Limb (tissue), 2 donors: ENCODE results near the gene EFNA2.
"Not testable (repeated sequence)": the region's sequence is repeated elsewhere in the genome, so short reads cannot be mapped to it uniquely, and the experiment has no call there.

Experiments used
- DNase-seq, 2 donors: peaks; one replicate each; pipeline ENCODE4 v3.0.0-alpha.2; 2016; ENCODE audit errors: extremely low spot score in 2 of 2

EFNA2 gene

GRCh38 chr19:1295169-1296012, 9.7 kb downstream of the EFNA2 start:
- peak in 1 of 2 donors; percentile 76 for DNase-seq

- no peak for DNase-seq
Measured at GRCh38 chr19:1296078-1296477, 10.4 kb downstream of the EFNA2 start.

DNA sequence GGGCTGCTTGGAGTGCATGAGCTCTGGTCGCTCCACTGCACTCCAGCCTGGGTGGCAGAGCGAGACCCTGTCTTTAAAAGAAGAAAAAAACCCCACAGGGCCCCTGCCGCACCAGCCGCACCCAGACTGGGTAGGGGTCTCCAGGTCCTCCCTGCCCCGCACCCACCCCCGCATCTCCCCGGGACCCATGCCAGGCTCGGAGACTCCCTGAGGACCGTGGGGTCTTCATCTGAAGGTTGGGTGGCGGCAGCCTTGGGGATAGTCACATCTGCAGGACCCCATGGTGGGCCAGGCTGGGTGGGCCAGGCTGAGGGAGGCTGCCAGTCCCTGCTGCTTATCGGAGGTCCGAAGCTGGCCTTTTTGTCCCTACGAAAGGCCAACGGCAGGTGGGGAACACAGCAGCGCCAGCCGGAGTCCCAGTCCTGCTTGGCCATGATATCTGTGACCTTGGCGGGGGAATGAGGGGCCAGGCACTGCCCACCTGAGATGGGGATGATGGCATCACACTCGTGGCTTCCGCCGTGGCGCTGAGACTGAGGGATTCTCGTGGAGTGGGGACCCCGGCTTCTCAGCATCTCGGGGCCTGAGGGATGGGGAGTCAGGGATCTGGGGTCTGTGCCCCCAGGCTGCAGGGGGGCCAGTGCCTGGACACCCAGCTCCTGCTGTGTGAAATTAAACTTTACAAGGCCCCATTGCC, 11.1 kb downstream of the EFNA2 start:
- no peak for DNase-seq

GRCh38 chr19:1298235-1298634, 12.6 kb downstream of the EFNA2 start:
- no peak for DNase-seq

- no peak for DNase-seq
Measured at GRCh38 chr19:1299801-1300200, 14.1 kb downstream of the EFNA2 start.

DNA sequence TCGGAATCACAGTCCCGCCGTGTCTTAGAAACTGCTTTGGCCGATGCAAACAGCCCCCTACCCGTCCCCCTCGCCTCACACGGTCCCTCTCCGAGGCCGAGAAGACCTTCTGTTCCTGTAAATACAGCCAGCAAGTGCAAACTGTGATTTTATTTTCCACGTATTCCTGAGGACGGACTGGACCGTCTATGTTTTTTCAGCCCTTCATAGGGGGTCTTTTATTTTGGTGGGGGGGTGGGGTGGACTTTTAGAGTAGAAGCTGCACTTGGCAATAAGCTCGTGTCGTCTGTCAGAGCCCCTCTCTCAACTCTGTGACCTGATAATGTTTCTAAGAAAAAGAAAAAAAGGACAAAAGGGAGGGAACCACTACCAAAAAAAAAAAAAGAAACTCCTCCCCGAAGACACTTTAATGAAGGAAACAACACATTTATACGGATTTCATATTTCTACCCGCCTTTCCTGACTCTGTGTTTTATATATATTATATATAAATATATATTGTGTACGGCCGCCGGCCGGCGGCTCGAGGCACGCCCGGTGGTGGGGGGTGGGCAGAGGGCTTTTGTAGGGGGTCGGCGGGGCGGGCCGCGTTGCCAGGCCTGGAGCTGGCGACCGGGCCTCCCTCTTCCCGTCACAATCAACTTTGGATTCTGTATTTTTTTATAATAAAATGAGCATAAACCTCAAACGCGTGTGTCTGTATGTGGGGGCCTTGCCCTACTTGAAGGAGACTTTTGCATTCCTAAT, 15.2 kb downstream of the EFNA2 start:
- DNase-seq = no peak

- peak in 1 of 2 donors; percentile 52 for DNase-seq
Measured at GRCh38 chr19:1302533-1303239, 17.0 kb downstream of the EFNA2 start.

DNA sequence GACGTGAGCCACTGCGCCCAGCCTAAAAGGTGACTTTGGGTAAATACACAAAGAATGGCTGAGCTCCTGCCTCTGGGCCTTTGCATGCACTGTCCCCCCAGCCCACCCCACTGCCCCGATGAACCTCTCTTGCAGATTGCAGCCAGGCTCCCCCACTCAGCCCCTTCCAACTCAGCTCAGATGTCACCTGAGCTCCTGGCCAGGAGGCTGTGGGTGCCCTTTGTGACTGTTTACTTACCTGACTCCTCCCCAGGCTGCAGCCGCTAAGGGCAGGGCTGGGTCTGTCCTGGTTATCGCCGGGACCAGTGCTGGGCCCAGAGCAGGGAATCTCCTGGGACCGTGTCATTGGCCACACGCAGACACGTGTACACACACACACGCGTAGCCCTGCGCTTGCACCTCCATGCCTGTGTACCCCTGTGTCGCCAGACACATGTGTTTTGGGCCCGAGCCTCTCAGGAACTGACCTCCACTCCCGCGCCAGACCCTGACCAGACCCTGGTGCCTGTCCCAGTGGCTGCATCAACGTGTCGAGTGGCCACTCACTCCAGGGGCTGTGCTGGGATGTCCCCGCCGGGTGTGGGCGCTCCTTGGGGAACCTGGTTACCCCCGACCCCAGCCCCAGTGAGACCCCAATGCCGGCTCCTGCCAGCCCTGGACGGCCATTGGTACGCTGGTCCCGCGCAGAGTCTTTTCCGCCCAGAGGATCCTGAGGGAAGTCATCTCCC, 18.7 kb downstream of the EFNA2 start:
- DNase-seq = no peak

DNA sequence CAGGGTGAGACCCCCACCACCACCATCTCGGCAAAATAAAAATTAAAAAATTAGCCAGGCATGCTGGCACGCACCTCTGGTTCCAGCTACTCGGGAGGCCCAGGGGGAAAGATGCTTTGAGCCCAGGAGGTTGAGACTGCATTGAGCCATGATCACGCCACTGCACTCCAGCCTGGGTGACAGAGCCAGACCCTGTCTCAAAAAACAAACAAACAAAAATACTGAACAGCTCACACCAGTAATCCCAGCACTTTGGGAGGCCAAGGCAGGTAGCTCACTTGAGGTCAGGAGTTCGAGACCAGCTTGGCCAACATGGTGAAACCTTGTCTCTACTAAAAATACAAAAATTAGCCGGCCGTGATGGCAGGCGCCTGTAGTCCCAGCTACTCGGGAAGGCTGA, 19.7 kb downstream of the EFNA2 start:
- DNase-seq = not testable (repeated sequence)

DNA sequence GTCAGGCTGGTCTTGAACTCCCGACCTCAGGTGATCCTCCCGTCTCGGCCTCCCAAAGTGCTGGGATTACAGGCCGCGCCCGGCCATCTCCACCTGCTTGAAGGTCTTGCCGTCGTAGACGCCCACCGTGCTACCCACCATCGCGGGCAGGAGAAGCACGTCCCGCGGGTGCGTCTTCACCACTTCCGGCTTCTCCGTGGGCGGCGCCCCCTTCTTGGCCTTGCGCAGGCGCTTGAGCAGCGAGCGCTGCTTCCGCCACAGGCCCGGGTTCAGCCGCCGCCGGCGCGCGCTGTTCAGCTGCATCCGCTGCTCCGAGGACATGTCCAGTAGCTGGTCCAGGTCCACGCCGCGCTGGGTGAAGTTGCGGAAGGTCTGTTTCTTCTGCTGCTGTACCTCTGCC, 21.6 kb downstream of the EFNA2 start:
- no peak for DNase-seq

DNA sequence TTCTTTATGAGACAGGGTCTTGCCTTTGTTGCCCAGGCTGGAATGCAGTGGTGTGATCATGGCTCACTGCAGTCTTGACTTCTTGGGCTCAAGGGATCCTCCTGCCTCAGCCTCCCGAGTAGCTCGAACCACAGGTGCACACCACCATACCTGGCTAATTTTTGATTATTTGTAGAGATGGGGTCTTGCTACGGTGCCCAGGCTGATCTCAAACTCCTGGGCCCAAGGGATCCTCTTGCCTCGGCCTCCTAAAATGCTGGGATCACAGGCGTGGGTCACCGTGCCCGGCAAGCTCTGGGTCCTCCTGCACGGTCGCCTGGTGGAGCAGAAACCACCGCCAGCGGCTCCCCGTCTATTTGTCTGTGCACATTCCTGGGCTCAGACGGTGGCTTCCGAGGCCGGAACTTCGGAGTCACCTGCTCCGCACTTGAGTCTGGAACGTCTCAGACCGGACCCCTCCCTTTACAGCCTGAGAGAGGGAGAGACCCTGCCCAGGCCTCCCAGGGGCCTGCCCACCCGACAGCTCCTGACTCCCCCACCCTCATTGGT, 22.2 kb downstream of the EFNA2 start:
- DNase-seq = no peak

GRCh38 chr19:1308718-1309117, 23.0 kb downstream of the EFNA2 start:
- DNase-seq = no peak

GRCh38 chr19:1309977-1310852, 24.5 kb downstream of the EFNA2 start:
- DNase-seq = no peak

DNA sequence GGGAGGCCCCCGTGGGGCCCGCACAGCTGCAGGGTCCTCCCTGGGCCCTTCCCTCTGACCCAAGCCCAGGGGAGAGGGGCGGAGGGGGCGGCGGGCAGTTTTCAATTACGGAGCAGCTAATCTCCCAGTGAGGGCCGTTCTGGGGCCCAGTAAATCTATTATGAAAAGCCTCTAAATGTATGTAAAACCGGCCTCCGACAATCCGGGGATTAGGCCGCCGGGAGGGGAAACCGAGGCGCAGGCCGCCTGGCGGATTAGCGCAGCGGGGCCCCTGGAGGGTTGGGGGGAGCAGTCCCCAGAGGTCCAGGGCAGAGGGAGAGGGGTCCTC, 25.1 kb downstream of the EFNA2 start:
- DNase-seq = no peak

DNA sequence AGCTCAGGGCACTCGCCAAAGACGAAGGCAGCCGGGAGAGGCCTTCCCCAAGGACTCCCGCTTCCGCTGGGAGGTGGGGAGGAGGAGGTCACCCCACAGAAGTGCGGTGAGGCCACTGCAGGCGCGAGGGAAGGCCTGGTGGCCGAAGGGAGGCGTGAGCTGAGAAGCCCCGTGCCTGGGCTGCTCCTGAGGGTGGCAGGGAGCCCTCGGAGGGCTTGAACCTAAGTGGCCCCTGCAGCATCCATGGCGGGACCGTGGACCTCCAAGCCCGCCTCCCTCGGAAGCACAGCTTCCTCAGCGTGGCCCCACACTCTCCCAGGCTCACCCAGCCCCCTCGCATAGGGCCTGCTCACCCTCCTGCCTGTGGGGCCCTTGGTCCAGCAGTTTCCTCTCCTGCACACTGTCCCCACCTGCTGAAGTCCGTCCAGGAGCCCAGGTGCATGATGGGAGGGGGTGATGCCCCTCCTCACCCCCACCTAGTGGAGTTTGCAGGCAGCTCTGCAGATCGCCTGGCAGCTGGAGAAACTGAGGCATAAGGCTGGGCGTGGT, 25.9 kb downstream of the EFNA2 start:
- no peak for DNase-seq

DNA sequence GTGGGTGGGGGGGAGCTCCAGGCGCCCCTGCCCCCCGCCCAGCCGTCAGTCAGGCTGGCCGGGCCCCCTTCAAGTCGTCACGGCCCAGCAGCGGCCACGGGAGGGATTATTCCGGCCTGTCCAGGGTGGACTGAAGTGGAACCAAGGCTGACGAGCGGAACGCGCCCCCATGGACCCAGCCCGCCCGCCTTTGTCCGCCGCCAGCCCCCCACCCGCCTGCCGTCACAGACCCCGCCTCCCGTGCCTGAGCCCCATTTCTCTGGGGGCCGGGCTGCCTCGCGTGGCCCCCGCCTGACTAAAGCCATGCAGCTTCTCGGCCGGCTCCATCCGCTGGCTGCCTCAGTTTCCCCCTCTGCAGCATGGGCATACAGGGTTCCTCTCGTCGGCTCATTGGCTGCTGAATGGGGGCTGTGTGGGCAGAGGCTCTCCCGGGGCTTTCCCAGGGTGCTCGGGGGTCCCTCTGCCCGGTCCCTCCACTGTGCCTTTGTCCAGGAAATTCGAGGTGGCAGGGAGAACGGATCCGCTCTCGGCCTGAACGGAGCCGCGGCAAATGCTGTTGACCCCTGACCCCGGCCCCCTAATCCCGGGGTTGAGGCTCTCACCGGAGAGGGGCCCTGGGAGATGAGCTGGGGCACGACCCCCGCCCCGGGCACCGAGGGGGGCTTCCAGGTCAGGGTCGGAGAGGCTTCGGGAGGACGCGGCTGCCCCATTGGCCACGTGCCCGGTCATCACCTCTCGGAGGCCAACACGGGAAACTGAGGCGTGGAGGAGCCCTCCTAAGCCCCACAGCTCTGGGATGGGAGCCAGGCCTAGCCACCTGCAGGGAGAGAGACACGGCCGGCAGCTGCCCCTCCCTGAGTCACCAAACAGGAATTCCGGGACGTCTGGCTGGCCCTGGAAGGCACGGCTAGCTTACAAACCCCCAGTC, 27.4 kb downstream of the EFNA2 start:
- peak in 1 of 2 donors; percentile 42 for DNase-seq

DNA sequence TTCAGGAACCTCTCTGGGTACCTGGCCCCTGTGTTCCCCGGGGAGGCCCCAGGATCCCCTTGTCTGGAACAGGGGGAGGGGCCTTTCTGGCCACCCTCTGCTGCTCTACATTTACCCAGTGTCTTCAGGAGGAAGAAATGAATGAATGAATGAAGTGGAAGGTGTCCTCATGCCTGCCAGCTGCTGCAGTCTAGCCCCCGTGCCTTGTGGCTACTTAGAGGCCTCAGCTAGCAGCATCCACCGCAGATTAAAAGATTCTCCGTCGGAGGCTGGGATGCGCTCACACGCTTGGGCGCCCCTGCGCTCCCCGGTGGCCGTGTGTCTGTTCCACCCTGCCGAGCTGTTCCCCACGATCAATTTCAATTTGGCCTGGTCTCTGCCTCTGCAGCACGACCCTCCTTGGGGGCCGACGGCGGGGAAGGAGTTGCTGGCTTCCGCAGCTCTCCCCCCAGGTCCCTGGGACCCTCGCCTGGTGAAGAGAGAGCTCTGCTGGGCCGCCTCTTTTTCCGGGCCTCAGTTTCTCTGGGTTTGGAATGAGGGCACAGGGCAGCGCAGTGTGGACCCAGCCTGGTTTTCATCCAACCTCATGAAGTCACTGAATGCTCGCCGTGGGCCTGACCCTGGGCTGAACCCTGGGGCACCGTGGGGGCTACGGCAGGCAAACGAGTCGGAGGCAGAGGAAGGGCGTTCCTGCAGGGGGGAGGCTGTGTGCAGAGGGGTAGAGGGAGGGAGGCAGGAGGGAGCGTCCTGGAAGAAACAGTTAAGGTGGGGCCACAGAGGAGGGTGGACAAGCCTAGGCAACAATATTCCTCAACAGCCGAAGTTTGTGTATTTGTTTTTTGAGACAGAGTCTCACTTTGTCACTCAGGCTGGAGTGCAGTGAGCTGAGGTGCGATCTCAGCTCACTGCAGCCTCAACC, 28.3 kb downstream of the EFNA2 start:
- DNase-seq = peak in 1 of 2 donors; percentile 39
